Measurements from ENCODE around the gene PSMD1.
"Not testable (repeated sequence)": the region's sequence is repeated elsewhere in the genome, so short reads cannot be mapped to it uniquely, and the experiment has no call there.

The PSMD1 gene

GRCh38 chr2:231177156-231178025, 120.7 kb downstream of the PSMD1 start:
- no peak for ATAC-seq (ENCODE audit: insufficient read depth, low read depth)
- Histone ChIP-seq H3K27me3 (ENCODE audit: insufficient read depth, low read length, poor library complexity) (no peaks in the 10 kb centered on the region), H3K27ac (ENCODE audit: low read length) (no peak overlapping the region), H3K4me2 (ENCODE audit: insufficient read depth, low read length) (no peak overlapping the region), H4K20me1 (ENCODE audit: insufficient read depth, low read length) (no peaks in the 10 kb centered on the region), H3K79me2 (ENCODE audit: insufficient read depth, low read length) (no peaks in the 10 kb centered on the region), H2AFZ (ENCODE audit: low read depth, low read length) (no peak overlapping the region), H3K9ac (ENCODE audit: low read depth, low read length) (no peak overlapping the region), H3K4me3 (ENCODE audit: low read depth in 1 of 2, low read length in 2 of 2) (no peak overlapping the region), H3K36me3 (ENCODE audit: insufficient read depth, low read length) (peaks cover 20% of the 10 kb centered on the region; the same call in 1 of the 2 replicates), H3K9me3 (ENCODE audit: insufficient read depth, low read length, severe bottlenecking) (no peaks in the 10 kb centered on the region), H3K4me1 (ENCODE audit: insufficient read depth, low read length) (no peaks in the 10 kb centered on the region)
- DNase-seq, result no peak
- no peak for TF ChIP-seq EZH2 (IDR thresholded peaks at IDR 0.05; ENCODE audit: borderline replicate concordance, low read depth, low read length, severe bottlenecking)

DNA sequence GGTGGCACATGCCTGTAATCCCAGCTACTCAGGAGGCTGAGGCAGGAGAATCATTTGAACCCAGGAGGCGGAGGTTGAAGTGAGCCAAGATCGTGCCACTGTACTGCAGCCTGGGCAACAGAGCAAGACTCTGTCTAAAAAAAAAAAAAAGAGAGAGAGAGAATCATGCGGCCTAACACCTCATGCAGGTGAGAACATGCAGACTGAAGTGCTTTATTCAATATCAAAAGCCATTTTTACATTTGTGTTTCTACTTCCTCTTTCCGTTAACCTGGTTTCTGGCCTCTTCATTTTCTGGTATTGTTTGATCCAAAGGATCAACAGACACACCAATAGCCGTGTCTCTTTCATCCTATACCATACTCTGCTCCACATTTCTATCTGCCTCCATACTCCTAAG, 122.1 kb downstream of the PSMD1 start:
- H3K9me3 ChIP-seq (ENCODE audit: insufficient read depth, low read length, severe bottlenecking); H2AFZ ChIP-seq (ENCODE audit: low read depth, low read length); H3K27ac ChIP-seq (ENCODE audit: low read length); H4K20me1 ChIP-seq (ENCODE audit: insufficient read depth, low read length); H3K79me2 ChIP-seq (ENCODE audit: insufficient read depth, low read length); H3K9ac ChIP-seq (ENCODE audit: low read depth, low read length); H3K4me2 ChIP-seq (ENCODE audit: insufficient read depth, low read length); DNase-seq; ATAC-seq (ENCODE audit: insufficient read depth, low read depth); H3K27me3 ChIP-seq (ENCODE audit: insufficient read depth, low read length, poor library complexity); H3K4me1 ChIP-seq (ENCODE audit: insufficient read depth, low read length); H3K4me3 ChIP-seq (ENCODE audit: low read depth in 1 of 2, low read length in 2 of 2): not testable (repeated sequence)
- peaks cover 14% of the 10 kb centered on the region; the same call in 1 of the 2 replicates for H3K36me3 ChIP-seq (ENCODE audit: insufficient read depth, low read length)

GRCh38 chr2:231181860-231182512, 125.3 kb downstream of the PSMD1 start:
- no peaks in the 10 kb centered on the region for H3K4me1 ChIP-seq (ENCODE audit: insufficient read depth, low read length)
- H3K27ac ChIP-seq (ENCODE audit: low read length), result no peak overlapping the region
- DNase-seq (no peak), ATAC-seq (ENCODE audit: insufficient read depth, low read depth) (no peak)
- no peak overlapping the region for H3K4me2 ChIP-seq (ENCODE audit: insufficient read depth, low read length)
- TF ChIP-seq EZH2 (IDR thresholded peaks at IDR 0.05; ENCODE audit: borderline replicate concordance, low read depth, low read length, severe bottlenecking), result no peak
- TF ChIP-seq, protein P1, sequence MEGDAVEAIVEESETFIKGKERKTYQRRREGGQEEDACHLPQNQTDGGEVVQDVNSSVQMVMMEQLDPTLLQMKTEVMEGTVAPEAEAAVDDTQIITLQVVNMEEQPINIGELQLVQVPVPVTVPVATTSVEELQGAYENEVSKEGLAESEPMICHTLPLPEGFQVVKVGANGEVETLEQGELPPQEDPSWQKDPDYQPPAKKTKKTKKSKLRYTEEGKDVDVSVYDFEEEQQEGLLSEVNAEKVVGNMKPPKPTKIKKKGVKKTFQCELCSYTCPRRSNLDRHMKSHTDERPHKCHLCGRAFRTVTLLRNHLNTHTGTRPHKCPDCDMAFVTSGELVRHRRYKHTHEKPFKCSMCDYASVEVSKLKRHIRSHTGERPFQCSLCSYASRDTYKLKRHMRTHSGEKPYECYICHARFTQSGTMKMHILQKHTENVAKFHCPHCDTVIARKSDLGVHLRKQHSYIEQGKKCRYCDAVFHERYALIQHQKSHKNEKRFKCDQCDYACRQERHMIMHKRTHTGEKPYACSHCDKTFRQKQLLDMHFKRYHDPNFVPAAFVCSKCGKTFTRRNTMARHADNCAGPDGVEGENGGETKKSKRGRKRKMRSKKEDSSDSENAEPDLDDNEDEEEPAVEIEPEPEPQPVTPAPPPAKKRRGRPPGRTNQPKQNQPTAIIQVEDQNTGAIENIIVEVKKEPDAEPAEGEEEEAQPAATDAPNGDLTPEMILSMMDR (IDR thresholded peaks at IDR 0.05; ENCODE audit: borderline replicate concordance, extremely low read depth, low read length, poor library complexity, severe bottlenecking), result no peak
- no peaks in the 10 kb centered on the region for H3K27me3 ChIP-seq (ENCODE audit: insufficient read depth, low read length, poor library complexity)
- no peak overlapping the region for H3K4me3 ChIP-seq (ENCODE audit: low read depth in 1 of 2, low read length in 2 of 2)
- no peak overlapping the region for H3K9ac ChIP-seq (ENCODE audit: low read depth, low read length)
- H3K79me2 ChIP-seq (ENCODE audit: insufficient read depth, low read length), result no peaks in the 10 kb centered on the region
- H2AFZ ChIP-seq (ENCODE audit: low read depth, low read length), result no peak overlapping the region
- H3K9me3 ChIP-seq (ENCODE audit: insufficient read depth, low read length, severe bottlenecking), result no peaks in the 10 kb centered on the region
- no peaks in the 10 kb centered on the region for H4K20me1 ChIP-seq (ENCODE audit: insufficient read depth, low read length)
- H3K36me3 ChIP-seq (ENCODE audit: insufficient read depth, low read length), result no peaks in the 10 kb centered on the region

GRCh38 chr2:231182513-231182899, 125.8 kb downstream of the PSMD1 start:
- no peak overlapping the region for H2AFZ ChIP-seq (ENCODE audit: low read depth, low read length)
- no peak overlapping the region for H3K4me2 ChIP-seq (ENCODE audit: insufficient read depth, low read length)
- DNase-seq, result no peak
- H3K27ac ChIP-seq (ENCODE audit: low read length), result no peak overlapping the region
- no peaks in the 10 kb centered on the region for H3K4me1 ChIP-seq (ENCODE audit: insufficient read depth, low read length)
- H3K27me3 ChIP-seq (ENCODE audit: insufficient read depth, low read length, poor library complexity), result no peaks in the 10 kb centered on the region
- no peaks in the 10 kb centered on the region for H3K36me3 ChIP-seq (ENCODE audit: insufficient read depth, low read length)
- no peaks in the 10 kb centered on the region for H3K79me2 ChIP-seq (ENCODE audit: insufficient read depth, low read length)
- no peak overlapping the region for H3K9ac ChIP-seq (ENCODE audit: low read depth, low read length)
- H3K9me3 ChIP-seq (ENCODE audit: insufficient read depth, low read length, severe bottlenecking), result no peaks in the 10 kb centered on the region
- H3K4me3 ChIP-seq (ENCODE audit: low read depth in 1 of 2, low read length in 2 of 2), result no peak overlapping the region
- no peaks in the 10 kb centered on the region for H4K20me1 ChIP-seq (ENCODE audit: insufficient read depth, low read length)
- TF ChIP-seq, protein P1 (IDR thresholded peaks at IDR 0.05; ENCODE audit: borderline replicate concordance, extremely low read depth, low read length, poor library complexity, severe bottlenecking), result no peak
- TF ChIP-seq EZH2 (IDR thresholded peaks at IDR 0.05; ENCODE audit: borderline replicate concordance, low read depth, low read length, severe bottlenecking), result no peak
- ATAC-seq (ENCODE audit: insufficient read depth, low read depth), result no peak

Measured in DND-41 (cell line).